ENCODE measurements around the gene GIGYF2.

Gene GIGYF2

DNA sequence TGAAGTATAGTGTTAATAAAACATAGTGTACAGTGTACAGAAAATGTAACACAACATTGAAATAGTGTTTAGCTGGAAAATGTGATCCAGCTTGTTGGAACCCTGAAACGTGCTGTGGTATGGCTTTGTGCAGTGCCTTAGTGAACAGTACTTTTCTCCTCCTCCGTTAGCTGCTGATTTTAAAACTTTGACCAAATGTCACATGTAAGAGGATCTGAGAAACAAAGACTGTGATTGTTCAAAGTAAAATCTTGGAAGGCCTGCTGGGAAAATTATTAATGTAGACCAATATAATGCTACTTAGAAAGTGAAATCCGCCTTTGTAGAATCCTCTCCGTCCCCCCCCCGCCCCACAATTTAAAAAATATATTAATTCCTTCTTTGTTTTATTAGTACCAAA is 80.1 kb downstream of the GIGYF2 start:
- TF ChIP-seq, protein P1, sequence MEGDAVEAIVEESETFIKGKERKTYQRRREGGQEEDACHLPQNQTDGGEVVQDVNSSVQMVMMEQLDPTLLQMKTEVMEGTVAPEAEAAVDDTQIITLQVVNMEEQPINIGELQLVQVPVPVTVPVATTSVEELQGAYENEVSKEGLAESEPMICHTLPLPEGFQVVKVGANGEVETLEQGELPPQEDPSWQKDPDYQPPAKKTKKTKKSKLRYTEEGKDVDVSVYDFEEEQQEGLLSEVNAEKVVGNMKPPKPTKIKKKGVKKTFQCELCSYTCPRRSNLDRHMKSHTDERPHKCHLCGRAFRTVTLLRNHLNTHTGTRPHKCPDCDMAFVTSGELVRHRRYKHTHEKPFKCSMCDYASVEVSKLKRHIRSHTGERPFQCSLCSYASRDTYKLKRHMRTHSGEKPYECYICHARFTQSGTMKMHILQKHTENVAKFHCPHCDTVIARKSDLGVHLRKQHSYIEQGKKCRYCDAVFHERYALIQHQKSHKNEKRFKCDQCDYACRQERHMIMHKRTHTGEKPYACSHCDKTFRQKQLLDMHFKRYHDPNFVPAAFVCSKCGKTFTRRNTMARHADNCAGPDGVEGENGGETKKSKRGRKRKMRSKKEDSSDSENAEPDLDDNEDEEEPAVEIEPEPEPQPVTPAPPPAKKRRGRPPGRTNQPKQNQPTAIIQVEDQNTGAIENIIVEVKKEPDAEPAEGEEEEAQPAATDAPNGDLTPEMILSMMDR (IDR thresholded peaks at IDR 0.05; ENCODE audit: borderline replicate concordance, control extremely low read depth, extremely low read depth, insufficient read depth, missing control alignments): no peak
- DNase-seq (ENCODE audit: low spot score): no peak
- in situ Hi-C loops (cut with MboI; ENCODE audit: low sequenced_read_pairs, unreplicated experiment): no loop called here

DNA sequence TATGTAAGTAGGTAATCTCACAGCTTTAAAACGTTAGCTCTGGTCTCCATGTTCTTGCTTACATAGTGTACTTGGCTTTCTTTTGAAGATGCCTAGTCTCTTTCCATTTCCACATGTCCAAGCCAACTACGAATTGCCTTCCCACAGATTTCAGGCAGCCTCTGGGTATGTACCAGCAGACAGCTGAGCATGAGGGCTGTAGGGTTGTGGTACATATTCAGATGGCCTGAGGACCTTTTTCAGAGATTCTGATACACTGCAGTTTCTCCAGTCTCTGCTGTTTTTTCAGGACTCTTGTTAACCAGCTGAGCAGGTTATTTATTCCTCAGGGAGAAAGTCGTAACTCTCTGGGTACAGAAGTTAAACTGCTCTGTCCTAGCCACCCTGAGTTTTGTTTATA is 82.3 kb downstream of the GIGYF2 start:
- in situ Hi-C loops (cut with MboI; ENCODE audit: low sequenced_read_pairs, unreplicated experiment): no loop called here
- no peak for DNase-seq (ENCODE audit: low spot score)
- TF ChIP-seq, protein P1 (IDR thresholded peaks at IDR 0.05; ENCODE audit: borderline replicate concordance, control extremely low read depth, extremely low read depth, insufficient read depth, missing control alignments): no peak

DNA sequence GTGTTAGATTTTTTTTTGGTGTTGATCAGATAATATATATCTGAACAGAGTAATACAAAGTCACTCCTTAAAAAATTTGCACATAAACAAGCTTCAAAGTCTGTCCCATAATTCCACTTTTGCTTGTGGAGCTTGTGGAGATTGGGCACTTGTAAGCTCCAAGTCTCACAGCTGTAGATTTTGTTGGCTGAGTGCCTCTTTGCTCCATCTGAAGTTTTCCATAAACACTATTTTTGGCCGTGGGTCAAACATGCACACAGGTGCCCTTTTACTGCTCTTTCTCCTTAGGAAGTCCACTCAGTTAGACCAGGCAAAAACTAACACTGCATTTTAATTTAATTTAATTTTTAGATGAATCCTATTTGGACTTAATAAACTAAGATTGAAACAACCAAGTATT is 82.8 kb downstream of the GIGYF2 start:
- in situ Hi-C loops (cut with MboI; ENCODE audit: low sequenced_read_pairs, unreplicated experiment): no loop called here
- TF ChIP-seq, protein P1 (IDR thresholded peaks at IDR 0.05; ENCODE audit: borderline replicate concordance, control extremely low read depth, extremely low read depth, insufficient read depth, missing control alignments): no peak
- DNase-seq (ENCODE audit: low spot score): no peak

DNA sequence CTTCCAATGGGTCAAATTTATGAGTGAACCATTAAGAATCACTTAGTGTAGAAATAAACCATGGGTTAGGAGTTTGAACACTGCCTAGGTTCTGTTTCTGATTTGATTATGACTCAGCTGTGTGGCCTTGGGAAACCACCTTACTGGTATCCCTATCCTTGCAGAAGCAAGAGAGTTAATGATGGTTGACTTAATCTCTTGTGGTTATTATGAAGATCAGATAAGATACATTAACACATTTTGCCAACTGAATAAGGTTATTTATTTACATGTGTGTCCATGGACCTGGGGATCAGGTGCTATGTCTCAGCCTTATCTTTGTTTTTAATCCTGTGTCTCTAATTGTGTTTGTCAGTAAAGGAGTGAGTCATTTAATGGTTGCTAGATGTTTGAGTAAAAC is 84.6 kb downstream of the GIGYF2 start:
- TF ChIP-seq, protein P1 (IDR thresholded peaks at IDR 0.05; ENCODE audit: borderline replicate concordance, control extremely low read depth, extremely low read depth, insufficient read depth, missing control alignments): no peak
- in situ Hi-C loops (cut with MboI; ENCODE audit: low sequenced_read_pairs, unreplicated experiment): no loop called here
- peak; percentile 62 for DNase-seq (ENCODE audit: low spot score)

DNA sequence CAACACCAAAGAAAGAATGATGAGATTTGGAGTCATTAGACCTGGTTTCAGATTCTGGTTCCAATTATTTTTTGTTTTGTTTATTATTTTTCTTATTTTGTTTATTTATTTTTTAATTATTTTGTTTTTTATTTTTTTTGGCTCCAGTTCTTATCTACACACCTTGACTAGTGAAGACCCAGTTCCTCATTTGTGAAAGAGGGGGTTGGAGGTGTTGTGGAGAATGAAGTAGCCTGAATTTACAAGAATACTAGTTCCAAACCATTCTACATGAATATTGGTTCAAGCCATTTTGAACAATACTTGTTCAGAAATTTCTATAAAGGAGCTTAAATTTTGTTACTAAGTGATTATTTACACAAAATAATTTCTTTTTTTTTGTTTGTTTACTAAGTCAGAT is 86.1 kb downstream of the GIGYF2 start:
- TF ChIP-seq, protein P1 (IDR thresholded peaks at IDR 0.05; ENCODE audit: borderline replicate concordance, control extremely low read depth, extremely low read depth, insufficient read depth, missing control alignments): no peak
- DNase-seq (ENCODE audit: low spot score): no peak
- in situ Hi-C loops (cut with MboI; ENCODE audit: low sequenced_read_pairs, unreplicated experiment): no loop called here

DNA sequence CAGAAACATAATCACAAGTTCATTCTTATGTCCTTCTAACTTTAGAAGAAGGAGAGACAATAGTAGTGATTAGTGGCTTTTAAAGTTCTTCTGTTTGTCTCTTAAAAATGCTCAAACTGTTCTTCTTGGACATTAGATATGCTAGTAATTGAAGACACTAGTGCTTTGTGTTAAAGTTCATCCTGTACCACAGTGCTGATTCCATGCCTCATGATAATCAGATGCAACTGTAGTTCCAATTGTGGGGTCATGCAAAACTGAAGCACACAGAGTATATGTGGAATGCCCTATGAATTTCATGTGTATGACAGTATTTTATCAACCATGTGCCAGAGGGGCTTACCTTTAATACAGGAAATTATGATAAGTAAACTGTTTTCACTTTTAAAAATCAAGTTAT is 90.7 kb downstream of the GIGYF2 start:
- DNase-seq (ENCODE audit: low spot score): no peak
- in situ Hi-C loops (cut with MboI; ENCODE audit: low sequenced_read_pairs, unreplicated experiment): no loop called here
- TF ChIP-seq, protein P1 (IDR thresholded peaks at IDR 0.05; ENCODE audit: borderline replicate concordance, control extremely low read depth, extremely low read depth, insufficient read depth, missing control alignments): no peak

DNA sequence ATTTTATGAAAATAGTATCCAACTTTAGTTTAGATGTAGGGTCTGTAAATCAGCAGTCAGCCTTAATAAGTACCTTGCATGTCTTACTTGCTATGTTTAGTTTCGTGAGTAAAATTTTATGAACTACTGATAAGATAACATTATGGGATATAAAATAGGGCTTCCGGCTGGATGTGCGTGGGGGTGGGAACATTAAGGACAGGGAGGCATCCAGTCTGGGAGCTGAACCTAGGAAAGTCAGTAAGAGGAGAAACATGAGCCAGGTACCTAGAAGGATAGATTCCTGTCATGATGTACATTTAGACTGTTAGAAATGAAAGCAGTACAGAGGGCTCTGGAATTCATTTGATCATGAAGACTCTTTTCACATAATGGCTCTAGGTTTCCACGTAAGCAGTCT is 92.0 kb downstream of the GIGYF2 start:
- no peak for DNase-seq (ENCODE audit: low spot score)
- in situ Hi-C loops (cut with MboI; ENCODE audit: low sequenced_read_pairs, unreplicated experiment): no loop called here
- TF ChIP-seq, protein P1 (IDR thresholded peaks at IDR 0.05; ENCODE audit: borderline replicate concordance, control extremely low read depth, extremely low read depth, insufficient read depth, missing control alignments): no peak

Data from GM13976 (cell line).